Testis (tissue), 2 donors: Measurements from ENCODE around the gene THBD.

Experiments used
- CTCF ChIP-seq, 3 experiments: fragments of 450-650 bp in 2 of 3; fragments of 200-600 bp in 1 of 3; sonication (generic) in 1 of 3; IDR thresholded peaks; one replicate each; pipeline ENCODE4 v1.5.1; 2016 to 2019; ENCODE audit warnings: antibody characterized with exemption in 3 of 3, mild to moderate bottlenecking in 2 of 3, moderate library complexity in 1 of 3
- POLR2A ChIP-seq: fragments of 450-650 bp; IDR thresholded peaks from one replicate; pipeline ENCODE4 v1.6.1; 2017; ENCODE audit warnings: antibody characterized with exemption, mild to moderate bottlenecking, moderate library complexity

DNA sequence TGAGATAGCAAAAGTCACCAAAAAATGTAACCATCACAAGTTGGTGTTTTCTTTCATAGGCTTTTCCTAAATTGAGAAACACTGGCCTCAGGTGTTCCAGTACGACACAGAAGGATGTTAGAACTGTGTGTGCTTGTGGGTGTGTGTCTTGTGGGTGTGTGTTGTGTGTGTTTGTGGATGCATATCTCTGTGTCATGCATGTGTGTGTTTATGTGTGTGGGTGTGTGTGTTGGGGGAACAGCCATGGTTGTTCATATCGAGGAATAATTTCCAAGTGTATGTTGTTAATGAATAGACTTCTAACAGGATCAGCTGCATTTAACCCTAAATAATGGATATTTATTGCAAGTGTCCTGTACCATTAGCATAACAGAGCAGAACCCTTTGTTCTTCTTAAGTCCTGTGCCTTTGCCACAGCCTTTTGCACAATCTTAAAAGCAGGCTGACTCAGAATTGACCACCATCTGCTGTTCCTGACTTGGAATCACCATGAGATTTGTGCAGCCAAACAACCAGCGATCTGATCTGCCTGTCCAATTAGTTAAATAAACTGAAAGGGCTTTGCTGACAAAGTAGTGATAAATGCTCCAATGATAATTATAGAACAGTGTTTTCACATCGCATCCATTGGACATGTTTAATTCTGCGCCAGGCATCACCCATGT is 29.0 kb upstream of the THBD start:
- TF ChIP-seq CTCF (IDR thresholded peaks at IDR 0.05) (no peak), POLR2A (no peak)
